ENCODE measurements around the gene JAZF1.

The JAZF1 gene

DNA sequence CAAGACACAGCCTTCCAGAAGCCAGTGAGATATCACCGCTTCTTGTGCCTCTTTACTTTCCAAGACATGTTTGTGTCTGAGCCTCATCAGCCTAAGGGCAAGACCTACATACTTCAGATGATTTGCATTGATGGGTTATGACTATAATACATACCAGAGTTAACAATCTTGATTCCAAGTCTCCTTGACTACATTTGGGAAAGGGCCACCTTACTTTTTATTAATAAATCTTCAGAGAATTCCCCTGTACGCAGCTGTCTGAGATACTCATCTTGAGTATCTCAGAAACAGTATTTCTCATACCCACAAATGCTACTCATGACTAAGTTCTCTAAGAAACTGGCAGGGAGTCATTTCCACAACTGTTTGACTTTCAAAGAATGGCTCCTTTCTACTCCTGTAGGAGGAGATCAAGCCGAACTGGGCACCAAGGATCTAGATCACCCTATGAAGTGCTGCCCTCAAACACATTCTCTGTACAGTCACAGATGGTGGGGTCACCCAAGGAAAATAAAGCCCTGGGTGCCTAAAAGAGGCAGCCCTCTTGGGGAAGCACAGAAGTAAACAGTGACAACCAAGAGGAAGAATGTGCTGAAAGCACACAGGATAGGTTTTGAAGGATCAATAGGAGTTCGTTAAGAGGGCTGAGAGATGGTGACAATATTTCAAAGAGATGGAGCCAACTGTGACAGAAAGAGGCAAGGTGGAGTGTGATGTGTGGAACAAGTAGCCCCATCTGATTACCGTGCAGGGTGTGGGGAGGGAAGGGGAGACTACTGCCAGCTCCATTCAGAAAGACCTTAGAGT lies 138.9 kb downstream of the JAZF1 start:
- 89 to 98% methylated on average over 4 of the region's 5 CpGs for WGBS, 2 experiments (ENCODE audit: insufficient coverage in 2 of 2)
- Histone ChIP-seq H3K4me3 (ENCODE audit: extremely low read depth, insufficient read depth, low read length, poor library complexity, severe bottlenecking) (no peak overlapping the region), H3K4me1 (ENCODE audit: control insufficient read depth, insufficient read depth, low read length, poor library complexity, severe bottlenecking) (peaks cover 28% of the 10 kb centered on the region), H3K36me3 (ENCODE audit: control insufficient read depth, insufficient read depth, low read length) (no peaks in the 10 kb centered on the region), H3K27ac (ENCODE audit: low read depth, low read length, severe bottlenecking) (no peak overlapping the region), H3K9me3 (ENCODE audit: control insufficient read depth, low read length) (no peaks in the 10 kb centered on the region)

DNA sequence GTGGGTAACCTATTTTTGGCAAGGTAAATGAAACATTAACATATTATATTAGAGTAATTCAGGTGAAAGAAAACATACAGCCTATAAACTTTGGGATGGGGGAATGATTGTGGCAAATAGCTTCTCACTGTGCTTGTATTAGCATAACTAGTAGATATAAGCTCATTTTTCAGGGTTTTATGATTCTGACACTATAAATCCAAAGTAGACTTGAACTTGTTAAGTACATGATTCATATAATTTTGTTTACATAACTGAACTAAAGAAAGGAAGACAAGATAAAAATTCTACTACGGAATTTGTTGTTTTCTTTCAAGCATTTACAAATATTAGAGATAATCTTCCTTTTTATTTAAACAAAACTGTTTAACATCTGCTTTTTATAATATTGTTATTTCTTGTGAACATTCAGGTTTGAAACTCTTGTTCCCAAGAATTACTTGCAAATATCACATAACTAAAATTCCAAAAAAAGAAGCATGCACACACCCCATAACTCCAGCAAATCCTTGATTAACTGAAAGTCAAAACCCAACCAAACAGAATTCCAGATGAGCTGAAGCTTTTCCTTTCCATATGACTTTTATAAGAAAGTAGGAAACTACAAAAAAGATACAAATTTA lies 142.3 kb downstream of the JAZF1 start:
- H3K9me3 ChIP-seq (ENCODE audit: control insufficient read depth, low read length) = no peaks in the 10 kb centered on the region
- H3K4me1 ChIP-seq (ENCODE audit: control insufficient read depth, insufficient read depth, low read length, poor library complexity, severe bottlenecking) = peaks cover 31% of the 10 kb centered on the region
- H3K27ac ChIP-seq (ENCODE audit: low read depth, low read length, severe bottlenecking) = no peak overlapping the region
- WGBS, 2 experiments (ENCODE audit: insufficient coverage in 2 of 2) = no CpG with 5 or more reads among the region's 1 CpG
- H3K4me3 ChIP-seq (ENCODE audit: extremely low read depth, insufficient read depth, low read length, poor library complexity, severe bottlenecking) = no peak overlapping the region
- H3K36me3 ChIP-seq (ENCODE audit: control insufficient read depth, insufficient read depth, low read length) = no peaks in the 10 kb centered on the region

DNA sequence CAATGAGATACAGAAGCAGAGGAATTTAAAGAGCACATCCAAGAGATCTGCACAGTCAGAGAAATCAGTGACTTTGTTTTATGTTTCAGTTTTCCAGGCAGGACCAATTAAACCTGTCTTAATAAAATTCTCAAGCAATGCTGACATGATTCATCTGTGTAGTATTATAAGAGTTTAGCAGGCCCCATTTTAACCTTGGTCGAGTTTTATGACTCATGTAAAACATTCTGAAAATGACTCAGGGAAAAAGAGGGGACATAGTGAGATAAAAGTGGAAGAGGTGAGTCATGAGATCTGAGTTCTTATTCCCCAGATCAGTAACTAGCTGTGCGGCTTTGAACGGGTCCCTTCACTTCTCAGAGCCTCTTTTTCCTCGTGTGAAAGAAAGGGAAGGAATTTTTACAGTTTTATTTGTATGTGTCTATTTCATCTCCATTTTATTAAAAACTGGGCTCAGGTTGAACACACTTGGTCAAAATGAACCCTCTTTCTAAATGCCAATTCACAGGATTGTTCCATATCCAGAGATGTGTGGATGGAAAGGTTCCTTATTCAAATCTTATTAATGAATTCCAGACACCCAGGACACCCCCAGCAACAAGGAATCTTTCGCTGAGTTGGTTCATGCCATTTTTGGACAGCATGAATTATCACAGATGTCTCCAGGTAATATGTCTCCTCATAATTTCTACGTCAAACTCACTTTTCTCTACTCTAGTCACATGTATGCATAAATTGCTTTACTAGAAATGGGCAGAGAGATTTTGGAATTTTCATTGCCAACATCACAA lies 143.2 kb downstream of the JAZF1 start:
- H3K4me3 ChIP-seq (ENCODE audit: extremely low read depth, insufficient read depth, low read length, poor library complexity, severe bottlenecking) = no peak overlapping the region
- WGBS, 2 experiments (ENCODE audit: insufficient coverage in 2 of 2) = 29 to 60% methylated on average over 1 to 4 of the region's 6 CpGs
- peak overlapping the region; percentile 51 for H3K27ac ChIP-seq (ENCODE audit: low read depth, low read length, severe bottlenecking)
- H3K36me3 ChIP-seq (ENCODE audit: control insufficient read depth, insufficient read depth, low read length) = no peaks in the 10 kb centered on the region
- no peaks in the 10 kb centered on the region for H3K9me3 ChIP-seq (ENCODE audit: control insufficient read depth, low read length)
- H3K4me1 ChIP-seq (ENCODE audit: control insufficient read depth, insufficient read depth, low read length, poor library complexity, severe bottlenecking) = peaks cover 32% of the 10 kb centered on the region

DNA sequence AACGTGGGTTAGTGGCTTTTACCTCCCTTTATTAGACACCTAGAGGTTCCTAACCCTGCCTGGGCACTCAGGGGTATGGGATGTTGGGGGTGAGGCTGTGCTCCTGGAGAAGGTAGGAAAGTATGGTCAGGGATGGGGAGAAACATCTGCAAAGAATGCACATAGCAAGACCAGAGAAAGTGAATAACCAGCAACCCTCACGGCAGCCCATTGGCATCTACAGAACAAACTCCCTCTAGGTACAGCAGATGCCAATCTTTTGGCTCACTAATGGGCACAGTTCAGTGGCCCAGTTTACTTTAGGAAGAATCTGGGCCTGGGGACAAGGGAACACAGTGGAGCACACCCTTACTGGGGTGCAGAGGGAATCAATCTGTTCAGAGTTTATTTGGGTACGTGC lies 143.9 kb downstream of the JAZF1 start:
- Histone ChIP-seq H3K27ac (ENCODE audit: low read depth, low read length, severe bottlenecking) (peak overlapping the region; percentile 51), H3K4me3 (ENCODE audit: extremely low read depth, insufficient read depth, low read length, poor library complexity, severe bottlenecking) (no peak overlapping the region), H3K9me3 (ENCODE audit: control insufficient read depth, low read length) (no peaks in the 10 kb centered on the region), H3K4me1 (ENCODE audit: control insufficient read depth, insufficient read depth, low read length, poor library complexity, severe bottlenecking) (peaks cover 26% of the 10 kb centered on the region), H3K36me3 (ENCODE audit: control insufficient read depth, insufficient read depth, low read length) (no peaks in the 10 kb centered on the region)
- 83% methylated on average over 1 of the region's 3 CpGs; no CpG with 5 or more reads in 1 of the 2 experiments for WGBS, 2 experiments (ENCODE audit: insufficient coverage in 2 of 2)

DNA sequence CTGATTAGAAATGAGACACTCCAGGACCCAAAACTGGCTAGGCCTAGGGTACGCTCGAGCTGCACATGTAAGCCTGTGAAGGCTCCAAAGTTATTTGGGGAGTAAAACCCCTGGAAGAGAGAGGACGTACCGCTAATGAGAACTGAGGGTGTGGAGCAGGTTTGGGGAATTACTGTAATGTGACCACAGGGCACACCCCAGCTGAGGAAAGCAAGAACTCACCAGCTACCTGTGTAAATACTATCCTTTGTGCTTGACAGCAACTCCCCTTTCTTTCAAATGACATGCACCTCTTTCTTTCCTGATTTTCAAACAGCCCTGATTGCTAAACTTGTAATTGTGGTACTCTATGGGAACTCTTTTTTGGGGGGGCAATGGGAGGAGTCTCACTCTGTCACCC lies 147.2 kb downstream of the JAZF1 start:
- no peak overlapping the region for H3K27ac ChIP-seq (ENCODE audit: low read depth, low read length, severe bottlenecking)
- no peaks in the 10 kb centered on the region for H3K9me3 ChIP-seq (ENCODE audit: control insufficient read depth, low read length)
- H3K4me3 ChIP-seq (ENCODE audit: extremely low read depth, insufficient read depth, low read length, poor library complexity, severe bottlenecking) = no peak overlapping the region
- peaks cover 11% of the 10 kb centered on the region for H3K4me1 ChIP-seq (ENCODE audit: control insufficient read depth, insufficient read depth, low read length, poor library complexity, severe bottlenecking)
- no peaks in the 10 kb centered on the region for H3K36me3 ChIP-seq (ENCODE audit: control insufficient read depth, insufficient read depth, low read length)
- WGBS, 2 experiments (ENCODE audit: insufficient coverage in 2 of 2) = 100% methylated on average over 1 to 4 of the region's 4 CpGs

DNA sequence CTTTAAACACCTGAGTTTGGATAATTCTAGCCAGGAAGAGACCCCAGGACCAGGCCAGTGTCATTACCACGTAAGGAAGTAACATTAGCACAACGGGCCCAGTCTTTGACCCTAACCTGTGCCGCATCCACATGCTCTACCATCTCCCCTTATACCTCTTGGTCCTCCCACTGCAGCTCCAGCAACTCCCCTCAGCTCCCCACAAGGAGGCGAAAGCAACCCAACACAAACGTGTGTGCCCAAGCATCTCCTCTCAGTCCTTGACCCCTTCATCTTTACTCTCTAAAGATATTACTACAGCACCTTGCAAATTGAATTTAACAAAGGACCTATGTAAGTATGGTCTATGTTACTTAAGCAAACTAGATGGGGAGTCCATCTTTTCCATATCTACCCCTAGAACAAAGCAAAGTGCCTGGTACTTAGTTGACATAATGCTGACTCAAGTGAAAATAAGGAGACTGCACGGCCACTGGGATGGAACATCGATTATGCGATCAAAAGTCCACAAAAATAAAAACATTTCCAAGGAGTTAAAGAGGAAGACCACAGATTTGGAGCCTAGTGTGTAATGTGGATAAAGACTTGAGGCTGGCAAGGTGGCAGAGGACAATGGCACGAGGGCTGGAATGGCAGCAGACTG lies 147.7 kb downstream of the JAZF1 start:
- peaks cover 11% of the 10 kb centered on the region for H3K4me1 ChIP-seq (ENCODE audit: control insufficient read depth, insufficient read depth, low read length, poor library complexity, severe bottlenecking)
- H3K36me3 ChIP-seq (ENCODE audit: control insufficient read depth, insufficient read depth, low read length) = no peaks in the 10 kb centered on the region
- no peak overlapping the region for H3K27ac ChIP-seq (ENCODE audit: low read depth, low read length, severe bottlenecking)
- 84 to 94% methylated on average over 5 to 6 of the region's 9 CpGs for WGBS, 2 experiments (ENCODE audit: insufficient coverage in 2 of 2)
- H3K4me3 ChIP-seq (ENCODE audit: extremely low read depth, insufficient read depth, low read length, poor library complexity, severe bottlenecking) = no peak overlapping the region
- H3K9me3 ChIP-seq (ENCODE audit: control insufficient read depth, low read length) = no peaks in the 10 kb centered on the region

DNA sequence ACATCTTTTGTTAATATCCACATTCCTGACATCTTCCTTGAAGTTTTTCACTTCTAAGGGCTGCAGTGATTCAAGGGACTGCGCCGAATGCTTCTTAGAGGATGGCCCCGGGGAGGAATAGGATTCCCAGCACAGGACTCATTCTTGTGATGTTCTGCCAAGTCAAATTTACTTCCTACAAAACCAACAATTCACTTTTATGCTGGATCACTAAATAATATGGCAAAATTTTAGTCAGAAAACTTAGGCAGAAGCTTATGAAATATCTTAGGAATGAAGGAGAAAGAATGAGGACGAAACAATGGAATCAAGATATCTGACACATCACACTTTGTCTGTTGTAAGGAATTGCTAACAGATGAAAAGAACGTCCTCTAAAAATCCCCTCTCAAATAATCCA lies 151.5 kb downstream of the JAZF1 start:
- no peak overlapping the region for H3K27ac ChIP-seq (ENCODE audit: low read depth, low read length, severe bottlenecking)
- H3K36me3 ChIP-seq (ENCODE audit: control insufficient read depth, insufficient read depth, low read length) = no peaks in the 10 kb centered on the region
- peaks cover 2% of the 10 kb centered on the region for H3K4me1 ChIP-seq (ENCODE audit: control insufficient read depth, insufficient read depth, low read length, poor library complexity, severe bottlenecking)
- 83 to 89% methylated on average over 2 to 3 of the region's 5 CpGs for WGBS, 2 experiments (ENCODE audit: insufficient coverage in 2 of 2)
- no peak overlapping the region for H3K4me3 ChIP-seq (ENCODE audit: extremely low read depth, insufficient read depth, low read length, poor library complexity, severe bottlenecking)
- H3K9me3 ChIP-seq (ENCODE audit: control insufficient read depth, low read length) = no peaks in the 10 kb centered on the region

DNA sequence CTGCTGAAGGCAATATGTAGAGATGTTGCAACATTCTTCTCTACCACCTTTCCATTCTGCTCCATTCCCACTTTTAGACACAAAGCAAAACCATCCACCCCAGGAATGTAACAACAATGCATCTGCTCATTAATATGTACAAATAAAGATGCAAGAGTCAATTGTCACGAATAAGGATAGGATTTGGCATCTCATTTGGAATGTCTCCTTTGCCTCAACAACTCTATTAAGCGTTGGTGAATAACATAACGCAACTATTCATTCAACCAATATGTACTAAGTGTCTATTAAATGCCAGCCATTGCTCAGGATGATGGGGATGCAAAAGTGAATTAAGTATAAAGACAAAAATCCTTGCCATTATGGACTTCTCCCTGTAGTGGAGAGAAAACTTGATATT lies 152.1 kb downstream of the JAZF1 start:
- Histone ChIP-seq H3K4me1 (ENCODE audit: control insufficient read depth, insufficient read depth, low read length, poor library complexity, severe bottlenecking) (peaks cover 2% of the 10 kb centered on the region), H3K27ac (ENCODE audit: low read depth, low read length, severe bottlenecking) (no peak overlapping the region), H3K9me3 (ENCODE audit: control insufficient read depth, low read length) (no peaks in the 10 kb centered on the region), H3K36me3 (ENCODE audit: control insufficient read depth, insufficient read depth, low read length) (no peaks in the 10 kb centered on the region), H3K4me3 (ENCODE audit: extremely low read depth, insufficient read depth, low read length, poor library complexity, severe bottlenecking) (no peak overlapping the region)
- no CpG with 5 or more reads among the region's 3 CpGs for WGBS, 2 experiments (ENCODE audit: insufficient coverage in 2 of 2)

DNA sequence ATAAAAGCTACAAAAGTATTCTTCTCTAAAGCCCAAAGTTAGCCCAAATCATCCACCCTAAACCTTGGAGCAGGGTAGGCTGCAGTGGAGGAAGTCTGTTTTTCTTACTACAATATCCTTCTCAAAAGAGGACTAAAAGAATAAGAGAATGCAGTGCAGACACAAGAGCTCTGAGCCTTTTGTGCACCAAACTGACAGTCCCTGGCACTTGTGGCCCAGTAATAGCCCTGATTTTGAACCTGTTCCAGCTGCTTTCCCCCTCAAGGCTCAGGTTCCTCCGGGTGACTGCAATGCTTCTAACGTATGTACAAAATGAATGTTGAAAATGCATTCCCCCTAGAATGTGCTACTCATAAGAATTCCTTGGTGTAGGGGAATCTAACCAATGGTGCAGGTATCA lies 154.4 kb downstream of the JAZF1 start:
- Histone ChIP-seq H3K9me3 (ENCODE audit: control insufficient read depth, low read length) (no peaks in the 10 kb centered on the region), H3K4me3 (ENCODE audit: extremely low read depth, insufficient read depth, low read length, poor library complexity, severe bottlenecking) (no peak overlapping the region), H3K27ac (ENCODE audit: low read depth, low read length, severe bottlenecking) (no peak overlapping the region), H3K4me1 (ENCODE audit: control insufficient read depth, insufficient read depth, low read length, poor library complexity, severe bottlenecking) (no peaks in the 10 kb centered on the region), H3K36me3 (ENCODE audit: control insufficient read depth, insufficient read depth, low read length) (no peaks in the 10 kb centered on the region)
- no CpG with 5 or more reads among the region's 2 CpGs for WGBS, 2 experiments (ENCODE audit: insufficient coverage in 2 of 2)

DNA sequence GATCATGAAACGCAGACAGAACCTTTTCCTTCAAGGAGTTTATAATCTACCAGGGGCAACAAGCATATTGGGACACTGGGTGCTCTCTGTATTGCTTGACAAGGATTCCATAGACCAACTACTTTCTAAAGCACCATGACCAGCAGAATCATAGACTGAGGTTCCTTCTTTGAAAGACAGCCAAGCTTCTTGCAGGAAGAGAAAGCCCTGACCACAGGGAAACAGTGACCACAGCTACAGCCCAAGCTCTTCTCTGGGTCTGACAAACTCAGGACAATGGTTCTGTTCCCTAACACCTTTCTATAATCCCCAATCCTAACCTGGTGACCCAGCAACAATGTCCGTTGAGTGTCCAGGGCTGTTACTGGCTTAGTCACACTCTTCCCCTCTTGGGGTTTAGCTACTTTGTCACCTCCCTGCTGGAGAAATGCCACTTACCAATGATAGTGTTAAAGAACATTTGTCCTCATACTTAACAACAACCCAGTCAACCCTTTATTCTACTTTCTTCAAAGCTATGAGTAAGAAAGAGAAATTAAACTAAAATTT lies 155.7 kb downstream of the JAZF1 start:
- H3K36me3 ChIP-seq (ENCODE audit: control insufficient read depth, insufficient read depth, low read length) = no peaks in the 10 kb centered on the region
- H3K4me1 ChIP-seq (ENCODE audit: control insufficient read depth, insufficient read depth, low read length, poor library complexity, severe bottlenecking) = no peaks in the 10 kb centered on the region
- H3K9me3 ChIP-seq (ENCODE audit: control insufficient read depth, low read length) = no peaks in the 10 kb centered on the region
- H3K4me3 ChIP-seq (ENCODE audit: extremely low read depth, insufficient read depth, low read length, poor library complexity, severe bottlenecking) = no peak overlapping the region
- no peak overlapping the region for H3K27ac ChIP-seq (ENCODE audit: low read depth, low read length, severe bottlenecking)
- WGBS, 2 experiments (ENCODE audit: insufficient coverage in 2 of 2) = 83 to 100% methylated on average over 1 to 2 of the region's 2 CpGs
